ENCODE results near the gene WDR70. TPM values are rescaled to one million over a fixed set of nuclear protein-coding genes. Genes with fewer than 3 reads are reported as not detected.

The WDR70 gene
- total and polyA plus RNA-seq, 2 donors (not counting 3 experiments of a cell fraction or from before 2014, with no cell fraction given): 6.7 to 37.3 TPM

- Histone ChIP-seq H3K27ac (ENCODE audit: insufficient read depth, low read depth, low read length) (no peak overlapping the region), H3K79me2 (ENCODE audit: control insufficient read depth, insufficient read depth, low read length) (no peaks in the 10 kb centered on the region), H3K27me3 (ENCODE audit: control insufficient read depth in 2 of 2, insufficient read depth in 2 of 2, low read length in 2 of 2) (no peaks in the 10 kb centered on the region), H3K4me2 (ENCODE audit: insufficient read depth, low read length) (no peak overlapping the region), H3K9ac (replicated peaks; ENCODE audit: extremely low read depth, insufficient read depth, low read length) (no peak overlapping the region), H2AFZ (ENCODE audit: low read depth, low read length) (no peak overlapping the region), H3K4me1 (ENCODE audit: control insufficient read depth, extremely low read depth, insufficient read depth, low read length) (peaks cover 11% of the 10 kb centered on the region), H3K36me3 (ENCODE audit: control insufficient read depth in 2 of 2, extremely low read depth in 1 of 2, insufficient read depth in 2 of 2, low read length in 2 of 2) (no peaks in the 10 kb centered on the region), H3K9me3 (replicated peaks; ENCODE audit: control insufficient read depth, insufficient read depth, low read length) (no peaks in the 10 kb centered on the region), H4K20me1 (replicated peaks; ENCODE audit: control insufficient read depth, extremely low read depth, insufficient read depth, low read length) (no peaks in the 10 kb centered on the region), H3K9me1 (replicated peaks; ENCODE audit: control insufficient read depth, extremely low read depth, insufficient read depth, low read length) (no peaks in the 10 kb centered on the region), H3K4me3 (replicated peaks in 1 of 3; ENCODE audit: insufficient read depth in 1 of 3, low read depth in 1 of 3, low read length in 3 of 3) (no peak overlapping the region)
- no TSS peak for BruUV-seq (replicated peaks)
- dilution Hi-C loops (cut with MboI; ENCODE audit: extremely low pct_ligation_motif_present, low sequenced_read_pairs): no loop called here
- TF ChIP-seq MAX (IDR thresholded peaks at IDR 0.05; ENCODE audit: insufficient read depth, insufficient read length) (no peak), MYC (IDR thresholded peaks at IDR 0.05; ENCODE audit: low read depth, low read length) (no peak), JUN (IDR thresholded peaks at IDR 0.05; ENCODE audit: borderline replicate concordance, insufficient read depth, insufficient read length, low read depth) (no peak), POLR2AphosphoS5 (IDR thresholded peaks at IDR 0.05; ENCODE audit: insufficient read depth, low read depth, low read length) (no peak), FOS (IDR thresholded peaks at IDR 0.05; ENCODE audit: borderline replicate concordance, insufficient read depth, low read length) (no peak), GATA2 (IDR thresholded peaks at IDR 0.05; ENCODE audit: insufficient read depth, insufficient read length, low read depth, low read length) (no peak), POLR2A (IDR thresholded peaks at IDR 0.05; ENCODE audit: low read depth, low read length) (no peak), EZH2 (IDR thresholded peaks at IDR 0.05; ENCODE audit: borderline replicate concordance, low read depth, low read length, severe bottlenecking) (no peak), CTCF (IDR thresholded peaks at IDR 0.05; ENCODE audit: extremely low read depth in 1 of 2, insufficient read depth in 1 of 2, low read depth in 1 of 2, low read length in 2 of 2) (no peak)
- intact Hi-C loops (cut with micrococcal nuclease): no loop called here
- ChIA-PET CTCF (interaction anchor here (1.8 kb wide), 1 partner anchor 249 kb away, joined by 4 read pairs; no protein-coding TSS in a partner anchor), POLR2A (no interaction called here)
- FAIRE-seq (no peak), DNase-seq (ENCODE audit: low read depth, low spot score) (no peak)
Measured at GRCh38 chr5:37661951-37662350, 282.8 kb downstream of the WDR70 start.
